HEK293T (cell line): ENCODE data around the gene SPECC1L.
"Not testable (repeated sequence)": the region's sequence is repeated elsewhere in the genome, so short reads cannot be mapped to it uniquely, and the experiment has no call there.

Experiments used
- CTCF ChIA-PET: fragments of 350-600 bp; formaldehyde crosslinking; extraction: SDS; loops from one replicate; lab custom pipeline; 2021; ENCODE audit warnings: antibody characterized with exemption, inconsistent platforms; lab: Yijun Ruan, JAX
- POLR2A ChIA-PET: fragments of 350-600 bp; formaldehyde crosslinking; extraction: SDS; loops from one replicate; lab custom pipeline; 2020; ENCODE audit warnings: antibody characterized with exemption, inconsistent platforms; lab: Yijun Ruan, JAX
- DNase-seq: peaks from one replicate; pipeline ENCODE4 v3.0.0; 2012; ENCODE audit warnings: mixed read lengths; ENCODE audit errors: extremely low spot score
- ARNT ChIP-seq: fragments of 450-650 bp; IDR thresholded peaks from 2 replicates; pipeline ENCODE4 v1.6.1; 2017; ENCODE audit warnings: mild to moderate bottlenecking
- BHLHE40 ChIP-seq: fragments of 450-650 bp; IDR thresholded peaks from 2 replicates; pipeline ENCODE4 v1.6.1; 2016; ENCODE audit warnings: mild to moderate bottlenecking, moderate library complexity, borderline replicate concordance
- CTBP1 ChIP-seq: fragments of 450-650 bp; IDR thresholded peaks from 2 replicates; pipeline ENCODE4 v1.6.1; 2016; ENCODE audit warnings: borderline replicate concordance
- ELF4 ChIP-seq: fragments of 450-650 bp; IDR thresholded peaks from 2 replicates; pipeline ENCODE4 v1.6.1; 2017; ENCODE audit warnings: antibody characterized with exemption
- FOXA1 ChIP-seq: fragments of 450-650 bp; IDR thresholded peaks from 2 replicates; pipeline ENCODE4 v1.6.1; 2016; ENCODE audit warnings: mild to moderate bottlenecking
- FOXK2 ChIP-seq: fragments of 450-650 bp; IDR thresholded peaks from 2 replicates; pipeline ENCODE4 v1.6.1; 2016; ENCODE audit warnings: mild to moderate bottlenecking
- FOXM1 ChIP-seq: fragments of 450-650 bp; IDR thresholded peaks from 2 replicates; pipeline ENCODE4 v1.6.1; 2017; ENCODE audit warnings: mild to moderate bottlenecking, borderline replicate concordance
- HDGF ChIP-seq: fragments of 450-650 bp; IDR thresholded peaks from 2 replicates; pipeline ENCODE4 v1.6.1; 2017; ENCODE audit warnings: antibody characterized with exemption, borderline replicate concordance
- L3MBTL2 ChIP-seq: fragments of 450-650 bp; conservative IDR thresholded peaks from 2 replicates; pipeline ENCODE4 v1.6.1; 2016; ENCODE audit warnings: mild to moderate bottlenecking
- LEF1 ChIP-seq: fragments of 450-650 bp; IDR thresholded peaks from 2 replicates; pipeline ENCODE4 v1.6.1; 2017; ENCODE audit warnings: mild to moderate bottlenecking, borderline replicate concordance
- NFRKB ChIP-seq: fragments of 450-650 bp; IDR thresholded peaks from 2 replicates; pipeline ENCODE4 v1.6.1; 2016; ENCODE audit warnings: mild to moderate bottlenecking, moderate library complexity
- SP1 ChIP-seq: fragments of 450-650 bp; IDR thresholded peaks from 2 replicates; pipeline ENCODE4 v1.6.1; 2017
- SUZ12 ChIP-seq: fragments of 450-650 bp; IDR thresholded peaks from 2 replicates; pipeline ENCODE4 v1.6.1; 2016; ENCODE audit warnings: mild to moderate bottlenecking
- TARDBP ChIP-seq: fragments of 450-650 bp; IDR thresholded peaks from 2 replicates; pipeline ENCODE4 v1.6.1; 2016
- ZNF384 ChIP-seq: fragments of 450-650 bp; IDR thresholded peaks from 2 replicates; pipeline ENCODE4 v1.6.1; 2016
- TF ChIP-seq, protein P1 (sequence below): fragments of 450-650 bp; IDR thresholded peaks from 2 replicates; pipeline ENCODE4 v1.6.1; 2016

The SPECC1L gene

DNA sequence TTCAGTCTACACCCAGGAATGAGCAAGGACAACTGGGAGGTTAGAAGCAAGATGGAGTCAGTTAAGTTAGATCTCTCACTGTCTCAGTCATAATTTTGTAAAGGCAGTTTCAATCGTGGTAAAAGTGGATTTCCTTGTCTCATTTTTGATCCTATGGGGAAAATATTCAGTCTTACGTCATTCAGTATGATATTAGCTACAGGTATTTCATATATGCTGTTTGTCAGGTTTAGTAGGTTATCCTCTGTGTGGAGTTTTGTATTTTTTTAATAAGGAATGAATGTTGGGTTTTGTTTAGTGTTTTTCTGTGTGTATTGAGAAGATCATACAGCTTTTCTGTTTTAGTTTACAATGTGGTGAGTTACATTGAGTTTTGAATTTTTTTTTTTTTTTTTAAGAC, 11.8 kb downstream of the SPECC1L start:
- no peak for DNase-seq
- ChIA-PET POLR2A (no interaction called here), CTCF (no interaction called here)
- TF ChIP-seq FOXM1 (no peak), TARDBP (no peak), L3MBTL2 (no peak), SP1 (no peak), CTBP1 (no peak), LEF1 (no peak), SUZ12 (no peak)

DNA sequence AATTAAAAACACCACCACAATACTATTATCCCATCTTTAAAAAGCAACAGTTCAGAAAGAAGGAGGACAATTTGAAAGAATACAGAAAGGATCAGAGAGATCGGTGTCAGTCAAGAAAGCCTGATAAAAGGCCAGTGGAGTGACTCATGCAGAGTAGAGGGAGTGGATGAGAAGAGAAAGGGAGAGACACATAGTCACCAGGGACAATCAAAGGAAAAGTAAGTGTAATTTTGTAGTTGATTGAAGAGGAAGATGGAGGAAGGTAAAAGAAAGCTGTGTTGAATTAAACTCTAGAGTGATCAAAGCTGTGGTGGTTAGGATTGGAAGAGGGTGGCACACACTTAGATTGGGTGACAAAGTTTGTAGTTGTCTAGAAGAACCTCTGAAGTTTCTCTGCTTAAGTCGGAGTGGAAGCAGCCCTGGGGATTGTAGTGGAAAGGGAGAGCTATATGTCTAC, 14.1 kb downstream of the SPECC1L start:
- ChIA-PET POLR2A (no interaction called here), CTCF (interaction anchor here (0.5 kb wide), 1 partner anchor 38 kb away, joined by 3 read pairs; no protein-coding TSS in a partner anchor)
- DNase-seq: no peak
- TF ChIP-seq BHLHE40 (no peak), ARNT (no peak), L3MBTL2 (no peak), LEF1 (no peak), HDGF (no peak)
- TF ChIP-seq, protein P1, sequence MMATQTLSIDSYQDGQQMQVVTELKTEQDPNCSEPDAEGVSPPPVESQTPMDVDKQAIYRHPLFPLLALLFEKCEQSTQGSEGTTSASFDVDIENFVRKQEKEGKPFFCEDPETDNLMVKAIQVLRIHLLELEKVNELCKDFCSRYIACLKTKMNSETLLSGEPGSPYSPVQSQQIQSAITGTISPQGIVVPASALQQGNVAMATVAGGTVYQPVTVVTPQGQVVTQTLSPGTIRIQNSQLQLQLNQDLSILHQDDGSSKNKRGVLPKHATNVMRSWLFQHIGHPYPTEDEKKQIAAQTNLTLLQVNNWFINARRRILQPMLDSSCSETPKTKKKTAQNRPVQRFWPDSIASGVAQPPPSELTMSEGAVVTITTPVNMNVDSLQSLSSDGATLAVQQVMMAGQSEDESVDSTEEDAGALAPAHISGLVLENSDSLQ: peak; percentile 53; the same call in 1 of the 2 replicates

DNA sequence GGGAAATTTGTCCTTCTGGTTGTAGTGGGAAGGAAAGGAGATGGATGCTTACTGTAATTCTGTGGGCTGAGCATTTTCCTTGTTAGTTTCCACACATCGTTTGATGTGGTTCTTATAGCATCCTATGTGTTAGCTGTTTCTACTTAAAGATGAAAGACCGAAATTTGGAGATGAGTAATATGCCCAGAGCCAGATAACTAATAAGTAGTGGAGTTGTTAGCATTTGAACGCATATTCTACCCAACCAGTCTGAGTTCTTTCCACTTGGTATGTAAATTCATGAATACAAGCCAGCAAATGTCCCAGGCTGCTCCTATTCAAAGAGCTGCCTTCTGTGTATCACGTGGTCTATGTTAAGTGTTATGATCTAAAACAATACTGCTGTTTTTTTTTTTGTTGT, 14.6 kb downstream of the SPECC1L start:
- DNase-seq: no peak
- ChIA-PET POLR2A (no interaction called here), CTCF (interaction anchor here (0.5 to 0.7 kb wide), 2 partner anchors 37 to 1073 kb away, joined by 3 to 4 read pairs; no protein-coding TSS in a partner anchor)
- no peak for TF ChIP-seq CTBP1
- no peak for TF ChIP-seq ELF4
- TF ChIP-seq L3MBTL2: no peak
- TF ChIP-seq FOXK2: no peak

DNA sequence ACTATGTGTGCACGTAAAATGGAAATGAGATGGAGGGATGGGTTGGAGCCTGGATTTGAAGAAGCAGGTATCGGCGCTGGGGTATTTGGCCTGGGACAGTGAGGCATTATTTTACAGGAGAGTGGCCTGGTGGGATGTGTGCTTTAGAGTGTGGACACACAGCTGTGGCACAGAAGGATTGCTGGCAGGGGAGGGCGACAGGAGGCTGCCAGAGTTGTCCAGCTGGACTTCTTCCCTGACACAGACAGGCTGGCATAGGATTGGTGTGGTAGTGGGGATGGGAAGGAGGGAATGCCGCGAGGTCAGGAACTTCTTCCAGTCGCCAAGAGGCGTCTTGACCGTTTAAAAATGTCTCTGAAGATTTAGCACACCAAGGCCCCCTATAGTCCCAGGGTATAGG, 16.6 kb downstream of the SPECC1L start:
- CTCF ChIA-PET, POLR2A ChIA-PET, DNase-seq: not testable (repeated sequence)

DNA sequence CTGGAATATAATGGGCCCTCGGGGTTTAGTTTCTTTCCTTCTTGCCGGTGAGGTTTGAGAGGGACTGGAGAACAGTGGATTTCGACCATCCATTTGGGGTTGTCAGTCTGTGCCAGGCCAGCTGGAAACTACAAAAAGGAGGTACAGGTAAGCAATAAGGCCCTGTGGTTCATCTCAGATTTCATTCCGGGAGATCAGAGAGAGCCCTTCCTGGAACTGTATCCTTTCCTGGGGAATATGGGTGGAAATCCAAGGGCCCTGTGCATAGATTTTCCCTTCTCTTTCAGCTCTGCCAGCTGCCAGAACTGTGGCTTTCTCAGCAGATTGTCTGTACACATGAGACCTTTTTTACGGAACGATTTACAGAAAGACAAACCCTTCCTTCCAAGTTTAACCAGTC, 17.2 kb downstream of the SPECC1L start:
- DNase-seq, CTCF ChIA-PET, POLR2A ChIA-PET: not testable (repeated sequence)

DNA sequence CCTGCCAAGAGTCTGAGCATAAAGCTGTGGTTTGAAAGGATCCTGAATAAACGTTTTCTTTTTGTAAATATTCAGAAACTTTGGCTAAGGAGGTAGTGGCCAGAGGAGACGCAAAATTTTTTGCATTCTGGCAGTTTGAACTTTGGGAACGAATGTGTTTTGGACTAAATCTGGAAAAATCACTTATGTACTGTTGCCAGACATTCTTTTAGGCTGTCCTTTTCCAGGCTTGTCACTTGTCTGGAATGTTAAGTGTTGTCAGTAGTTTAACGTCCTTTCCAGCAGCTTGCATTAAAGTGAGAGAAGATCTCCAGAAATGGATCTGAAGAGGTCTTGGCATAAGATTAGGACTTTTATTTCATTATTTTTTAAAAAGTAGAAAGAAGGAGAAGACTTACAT, 18.5 kb downstream of the SPECC1L start:
- ChIA-PET CTCF (no interaction called here), POLR2A (interaction anchor here (1.0 kb wide), 1 partner anchor 19 kb away, joined by 3 read pairs; the partner anchor contains the start of gene SPECC1L)
- no peak for TF ChIP-seq ZNF384
- TF ChIP-seq SUZ12: no peak
- no peak for TF ChIP-seq BHLHE40
- no peak for TF ChIP-seq HDGF
- TF ChIP-seq, protein P1: no peak
- no peak for TF ChIP-seq ARNT
- TF ChIP-seq NFRKB: no peak
- TF ChIP-seq L3MBTL2: no peak
- no peak for TF ChIP-seq LEF1
- no peak for TF ChIP-seq SP1
- TF ChIP-seq CTBP1: no peak
- TF ChIP-seq ELF4: no peak
- no peak for TF ChIP-seq FOXM1
- no peak for TF ChIP-seq TARDBP
- TF ChIP-seq FOXA1: no peak
- no peak for TF ChIP-seq FOXK2
- no peak for DNase-seq

DNA sequence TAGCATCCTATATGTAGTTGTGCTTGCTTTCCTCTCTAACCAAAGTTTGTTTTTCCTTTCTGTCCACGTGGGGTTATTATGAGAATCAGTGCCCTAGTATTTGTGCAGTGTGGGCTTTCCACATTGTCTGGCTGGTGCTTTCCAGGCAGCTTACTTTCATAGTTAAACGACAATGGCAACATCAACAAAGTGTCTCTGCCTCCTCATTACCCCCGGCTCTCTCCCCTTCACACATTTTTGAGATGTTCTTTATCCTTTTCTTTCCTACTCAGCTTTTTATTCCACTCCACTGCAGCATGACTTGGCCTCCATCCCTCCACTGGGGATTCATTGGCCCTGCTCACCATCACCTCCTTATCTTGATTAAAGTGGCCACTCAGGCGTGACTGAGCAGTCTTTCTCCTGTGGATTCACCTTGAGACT, 19.1 kb downstream of the SPECC1L start:
- ChIA-PET CTCF (no interaction called here), POLR2A (interaction anchor here (1.0 kb wide), 1 partner anchor 19 kb away, joined by 3 read pairs; the partner anchor contains the start of gene SPECC1L)
- TF ChIP-seq FOXM1 (no peak), ELF4 (no peak), HDGF (no peak), L3MBTL2 (no peak), ARNT (no peak), BHLHE40 (no peak)
- TF ChIP-seq, protein P1: no peak
- DNase-seq: no peak

DNA sequence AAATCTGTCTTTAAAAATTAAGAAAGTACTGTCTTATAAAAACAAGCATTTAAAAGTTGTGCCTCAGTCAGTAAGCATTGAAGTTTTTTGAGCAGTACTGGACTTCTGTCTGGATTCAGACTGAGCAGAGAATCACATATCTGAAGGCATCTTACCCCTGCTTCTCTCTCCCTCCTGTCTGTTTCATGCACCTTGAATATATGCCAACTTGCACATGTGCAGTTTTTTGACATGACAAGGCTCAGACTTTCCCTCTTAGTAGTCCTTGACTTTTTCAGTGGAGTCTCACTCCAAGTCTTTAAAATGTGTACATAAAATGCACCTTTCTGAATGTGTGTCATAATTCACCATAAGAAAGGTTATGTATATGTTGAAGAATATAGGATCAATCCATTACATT, 19.8 kb downstream of the SPECC1L start:
- TF ChIP-seq FOXA1 (no peak), LEF1 (no peak), HDGF (no peak), SP1 (no peak), ZNF384 (no peak), ELF4 (no peak)
- ChIA-PET POLR2A (no interaction called here), CTCF (no interaction called here)
- no peak for DNase-seq
